GM21786 (cell line): ENCODE data around the gene REXO1.
"Not testable (repeated sequence)": the region's sequence is repeated elsewhere in the genome, so short reads cannot be mapped to it uniquely, and the experiment has no call there.

Experiments
- ATAC-seq: cut with Tn5 transposase; IDR thresholded peaks from one replicate; pipeline ENCODE4 v1.9.1; 2021; ENCODE audit not compliant: unreplicated experiment

The REXO1 gene, protein sequence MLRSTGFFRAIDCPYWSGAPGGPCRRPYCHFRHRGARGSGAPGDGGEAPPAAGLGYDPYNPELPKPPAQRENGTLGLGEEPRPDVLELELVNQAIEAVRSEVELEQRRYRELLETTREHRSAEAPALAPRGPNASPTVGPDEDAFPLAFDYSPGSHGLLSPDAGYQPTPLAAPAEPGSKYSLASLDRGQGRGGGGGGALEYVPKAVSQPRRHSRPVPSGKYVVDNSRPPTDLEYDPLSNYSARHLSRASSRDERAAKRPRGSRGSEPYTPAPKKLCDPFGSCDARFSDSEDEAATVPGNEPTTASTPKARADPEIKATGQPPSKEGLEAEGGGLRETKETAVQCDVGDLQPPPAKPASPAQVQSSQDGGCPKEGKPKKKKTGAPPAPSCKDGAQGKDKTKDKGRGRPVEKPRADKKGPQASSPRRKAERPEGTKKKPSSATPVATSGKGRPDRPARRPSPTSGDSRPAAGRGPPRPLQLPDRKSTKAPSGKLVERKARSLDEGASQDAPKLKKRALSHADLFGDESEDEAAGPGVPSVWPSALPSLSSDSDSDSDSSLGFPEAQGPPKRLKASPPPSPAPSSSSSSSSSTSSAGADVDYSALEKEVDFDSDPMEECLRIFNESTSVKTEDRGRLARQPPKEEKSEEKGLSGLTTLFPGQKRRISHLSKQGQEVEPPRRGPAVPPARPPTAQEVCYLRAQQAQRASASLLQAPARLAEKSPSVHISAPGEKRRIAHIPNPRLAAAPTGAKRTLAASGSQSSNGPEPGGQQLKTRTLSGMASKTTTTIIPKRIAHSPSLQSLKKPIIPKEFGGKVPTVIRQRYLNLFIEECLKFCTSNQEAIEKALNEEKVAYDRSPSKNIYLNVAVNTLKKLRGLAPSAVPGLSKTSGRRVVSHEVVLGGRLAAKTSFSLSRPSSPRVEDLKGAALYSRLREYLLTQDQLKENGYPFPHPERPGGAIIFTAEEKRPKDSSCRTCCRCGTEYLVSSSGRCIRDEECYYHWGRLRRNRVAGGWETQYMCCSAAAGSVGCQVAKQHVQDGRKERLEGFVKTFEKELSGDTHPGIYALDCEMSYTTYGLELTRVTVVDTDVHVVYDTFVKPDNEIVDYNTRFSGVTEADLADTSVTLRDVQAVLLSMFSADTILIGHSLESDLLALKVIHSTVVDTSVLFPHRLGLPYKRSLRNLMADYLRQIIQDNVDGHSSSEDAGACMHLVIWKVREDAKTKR

DNA sequence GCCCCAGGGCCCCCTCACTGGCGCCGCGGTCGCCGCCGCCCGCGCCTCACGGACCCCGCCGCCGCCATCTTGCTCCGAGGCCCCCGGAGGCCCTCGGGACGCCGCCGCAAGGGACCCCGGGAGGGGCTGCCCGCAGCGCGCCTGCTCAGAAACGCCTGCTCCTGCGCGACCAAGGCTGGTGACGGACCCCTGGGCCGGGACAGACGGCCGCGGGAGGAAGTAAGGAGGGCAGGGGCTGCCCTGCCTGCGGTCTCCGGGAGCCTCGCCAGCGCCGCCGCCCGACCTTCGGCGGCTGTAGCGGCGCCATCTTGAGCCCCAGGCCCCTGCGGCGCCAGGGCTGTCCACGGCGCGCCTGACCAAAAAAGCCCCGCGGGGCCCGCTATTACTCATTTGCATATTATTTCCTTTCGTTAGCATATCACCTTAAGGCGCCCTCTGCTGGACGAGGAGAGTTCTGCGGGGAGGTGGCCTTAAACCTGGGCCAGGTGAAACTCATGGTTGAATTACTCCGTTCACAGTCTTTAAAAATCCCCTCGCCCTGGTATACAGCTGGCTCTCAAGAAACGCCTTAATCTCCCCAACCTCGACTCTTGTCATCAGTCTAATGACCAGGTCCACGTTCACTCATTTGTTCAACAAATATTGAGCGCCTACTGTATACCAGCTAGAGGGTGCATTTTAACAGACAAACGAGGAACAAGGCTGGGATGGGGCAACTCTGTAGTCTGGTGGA, at the start of gene REXO1:
Gene REXO1, minus strand, starts transcription at position 85 of the 733 bp plus-strand sequence. CDS start 125 bp downstream, outside the sequence.
- ATAC-seq = peak; percentile 71

DNA sequence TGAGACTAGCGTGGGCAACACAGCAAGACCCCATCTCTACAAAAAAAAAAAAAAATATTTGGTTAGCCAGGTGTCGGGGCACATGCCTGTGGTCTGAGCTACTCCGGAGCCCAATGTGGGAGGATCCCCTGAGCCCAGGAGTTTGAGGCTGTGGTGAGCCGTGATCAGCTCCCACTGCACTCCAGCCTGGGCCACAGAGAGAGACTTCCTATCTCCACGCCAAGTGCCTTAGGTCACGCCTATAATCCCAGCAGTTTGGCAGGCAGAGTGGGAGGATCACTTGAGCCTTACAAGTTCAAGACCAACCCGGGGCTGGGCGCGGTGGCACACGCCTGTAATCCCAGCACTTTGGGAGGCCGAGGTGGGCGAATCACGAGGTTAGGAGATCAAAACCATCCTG, 48.2 kb upstream of the REXO1 start:
- no peak for ATAC-seq

DNA sequence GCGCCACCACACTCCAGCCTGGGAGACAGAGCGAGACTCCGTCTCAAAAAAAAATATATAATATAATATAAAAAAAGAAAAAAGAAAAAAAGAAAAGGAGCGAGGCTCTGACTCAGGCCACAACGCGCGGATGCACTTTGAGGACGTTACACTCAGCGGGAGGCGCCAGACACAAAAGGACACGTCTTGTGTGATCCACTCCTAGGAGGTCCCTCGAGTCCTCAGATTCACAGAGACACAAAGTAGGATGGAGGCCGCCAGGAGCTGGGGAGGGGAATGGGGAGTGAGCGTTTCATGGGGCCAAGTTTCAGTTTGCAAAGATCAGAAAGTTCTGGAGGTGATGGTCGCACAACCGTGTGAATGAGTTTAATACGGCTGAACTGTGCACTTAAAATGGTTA, 45.5 kb upstream of the REXO1 start:
- no peak for ATAC-seq

DNA sequence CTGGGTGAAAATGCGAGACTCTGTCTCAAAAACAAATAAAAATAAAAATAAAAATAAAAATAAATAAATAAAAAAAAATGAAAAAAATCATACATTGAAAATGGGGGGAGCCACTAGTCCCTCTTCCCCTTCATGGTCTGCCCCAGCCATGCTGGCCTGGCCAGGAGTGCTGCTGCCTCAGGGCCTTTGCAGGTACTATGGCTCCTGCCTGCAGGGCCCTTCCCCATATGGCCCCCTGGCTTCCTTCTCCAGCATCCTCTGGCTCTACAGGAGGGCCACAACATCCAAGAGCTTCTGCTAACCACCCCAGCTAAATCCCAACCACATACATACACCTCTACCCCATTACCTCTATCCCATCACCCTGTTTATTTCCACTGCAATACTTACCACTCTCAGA, 41.6 kb upstream of the REXO1 start:
- no peak for ATAC-seq

DNA sequence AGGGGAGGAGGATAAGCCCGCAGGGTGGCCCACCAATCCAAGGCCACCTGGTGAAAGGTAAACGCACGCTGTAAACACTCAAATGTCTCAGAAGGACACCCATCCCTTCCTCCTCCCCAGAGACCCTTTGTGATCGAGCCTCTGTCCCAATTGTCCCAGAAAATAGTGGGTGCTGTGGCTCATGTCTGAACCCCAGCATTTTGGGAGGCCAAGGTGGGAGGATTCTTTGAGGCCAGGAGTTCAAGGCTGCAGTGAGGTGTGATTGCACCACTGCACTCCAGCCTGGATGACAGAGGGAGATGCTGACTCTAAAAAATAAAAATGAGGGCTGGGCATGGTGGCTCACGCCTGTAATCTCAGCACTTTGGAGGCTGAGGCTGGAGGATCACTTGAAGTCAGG, 40.1 kb upstream of the REXO1 start:
- ATAC-seq = no peak

DNA sequence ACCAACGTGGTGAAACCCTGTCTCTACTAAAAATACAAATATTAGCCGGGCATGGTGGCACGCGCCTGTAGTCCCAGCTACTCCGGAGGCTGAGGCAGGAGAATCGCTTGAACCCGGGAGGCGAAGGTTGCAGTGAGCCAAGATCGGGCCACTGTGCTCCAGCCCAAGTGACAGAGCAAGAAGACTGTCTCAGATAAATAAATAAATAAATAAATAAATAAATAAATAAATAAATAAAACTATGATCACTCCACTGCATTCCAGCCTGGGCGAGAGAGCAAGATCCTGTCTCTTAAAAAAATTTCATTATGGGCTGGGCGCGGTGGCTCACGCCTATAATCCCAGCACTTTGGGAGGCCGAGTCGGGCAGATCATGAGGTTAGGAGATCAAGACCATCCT, 38.1 kb upstream of the REXO1 start:
- not testable (repeated sequence) for ATAC-seq

DNA sequence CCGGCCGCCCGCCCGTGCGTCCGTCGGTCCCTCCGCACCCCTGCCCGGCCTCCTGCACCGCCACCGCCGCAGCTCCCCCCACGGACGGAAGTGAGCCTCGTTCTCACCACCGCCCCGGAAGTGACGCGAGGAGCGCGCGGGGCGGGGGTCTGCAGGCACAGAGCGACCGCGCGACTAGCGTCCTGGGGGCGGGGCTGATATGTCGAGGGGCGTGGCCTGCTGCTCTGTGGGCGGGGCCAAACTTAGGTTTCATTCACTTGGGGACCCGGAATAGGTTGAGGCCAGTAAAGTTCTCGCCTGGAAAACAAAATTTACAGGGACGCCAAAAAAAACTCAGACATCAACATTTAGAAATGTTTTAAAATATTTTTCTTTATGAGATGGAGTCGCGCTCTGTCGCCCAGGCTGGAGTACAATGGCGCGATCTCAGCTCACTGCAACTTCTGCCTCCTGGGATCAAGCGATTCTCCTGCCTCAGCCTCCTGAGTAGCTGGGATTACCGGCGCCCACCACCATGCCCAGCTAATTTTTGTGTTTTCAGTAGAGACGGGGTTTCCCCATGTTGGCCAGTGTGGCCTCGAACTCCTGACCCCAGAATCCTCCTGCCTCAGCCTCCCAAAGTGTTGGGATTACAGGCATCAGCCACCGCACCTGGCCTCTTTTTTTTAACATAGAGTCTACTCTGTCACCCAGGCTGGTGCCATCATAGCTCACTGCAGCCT, 37.3 kb upstream of the REXO1 start, which contains the start of gene ABHD17A:
Gene ABHD17A, minus strand, starts transcription at position 99 of the 722 bp plus-strand sequence. CDS start 3,930 bp downstream, outside the sequence.
- ATAC-seq = peak; percentile 56

DNA sequence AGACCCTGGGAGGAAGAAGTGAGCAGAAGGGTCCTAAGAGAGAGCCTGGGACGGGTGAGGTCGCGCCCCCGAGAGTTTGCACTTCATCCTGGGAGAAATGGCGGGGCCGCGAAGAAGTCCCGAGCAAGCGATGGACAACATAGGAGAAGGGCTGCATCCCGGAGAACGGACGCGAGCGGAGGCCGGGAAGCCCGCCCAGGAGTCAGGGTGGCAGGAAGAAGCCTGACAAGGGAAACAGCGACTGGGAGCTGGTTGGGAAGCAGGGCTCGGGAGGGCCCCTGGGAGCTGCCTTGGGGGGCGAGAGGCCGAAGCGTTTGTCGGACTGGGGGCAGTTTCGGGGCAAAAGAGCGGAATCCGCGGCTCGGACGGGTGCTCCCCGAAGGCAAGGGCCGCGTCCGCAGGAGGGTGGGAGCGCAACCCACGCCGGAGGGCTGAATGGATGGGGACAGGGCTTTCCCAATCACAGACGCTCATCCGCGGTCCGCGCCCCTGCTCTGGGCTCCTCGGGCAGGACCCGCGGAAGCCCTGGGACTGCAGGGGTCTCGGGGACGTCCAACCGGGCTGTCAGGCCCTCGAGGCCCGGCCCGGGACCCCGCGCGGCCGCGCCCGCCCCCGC, 36.5 kb upstream of the REXO1 start:
- no peak for ATAC-seq

DNA sequence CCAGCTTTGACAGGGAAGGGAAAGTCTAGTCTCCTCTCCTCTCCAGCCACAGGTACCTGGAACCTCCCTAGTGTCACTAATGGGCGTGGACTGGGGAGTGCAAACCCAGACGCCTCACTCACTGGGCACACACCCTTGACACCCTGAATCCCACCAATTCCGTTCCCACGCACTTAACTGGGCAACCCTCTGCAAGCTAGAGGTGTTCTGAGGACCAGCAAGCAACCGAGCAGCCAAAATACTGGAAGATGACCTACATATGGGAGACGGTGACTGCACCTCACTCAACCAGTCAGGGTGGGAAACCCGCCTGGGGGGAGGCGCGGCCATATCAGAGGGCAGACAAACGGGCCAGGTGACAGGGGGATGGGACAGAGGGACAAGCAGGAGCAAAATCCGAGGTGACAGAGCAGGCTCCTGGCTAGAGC, 36.0 kb upstream of the REXO1 start:
- ATAC-seq = no peak

DNA sequence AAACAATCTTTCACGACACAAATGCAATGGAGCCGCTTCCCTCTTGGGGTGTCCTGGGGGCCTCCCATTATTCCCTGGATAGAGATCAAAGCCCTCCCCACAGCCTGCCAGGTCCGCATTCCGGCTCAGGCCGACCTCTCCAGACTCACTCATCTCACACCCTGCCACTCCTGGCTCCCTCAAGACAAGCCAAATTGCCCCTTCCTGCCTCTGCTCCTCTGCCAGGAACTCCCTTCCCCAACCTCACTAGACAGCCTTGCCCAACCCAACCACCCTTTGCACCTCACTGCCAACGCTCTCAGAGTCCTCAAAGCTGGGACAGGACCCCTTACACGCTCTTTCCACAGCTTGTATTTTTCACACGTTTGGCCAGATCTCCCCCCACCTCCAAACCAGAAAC, 35.5 kb upstream of the REXO1 start:
- ATAC-seq = no peak

DNA sequence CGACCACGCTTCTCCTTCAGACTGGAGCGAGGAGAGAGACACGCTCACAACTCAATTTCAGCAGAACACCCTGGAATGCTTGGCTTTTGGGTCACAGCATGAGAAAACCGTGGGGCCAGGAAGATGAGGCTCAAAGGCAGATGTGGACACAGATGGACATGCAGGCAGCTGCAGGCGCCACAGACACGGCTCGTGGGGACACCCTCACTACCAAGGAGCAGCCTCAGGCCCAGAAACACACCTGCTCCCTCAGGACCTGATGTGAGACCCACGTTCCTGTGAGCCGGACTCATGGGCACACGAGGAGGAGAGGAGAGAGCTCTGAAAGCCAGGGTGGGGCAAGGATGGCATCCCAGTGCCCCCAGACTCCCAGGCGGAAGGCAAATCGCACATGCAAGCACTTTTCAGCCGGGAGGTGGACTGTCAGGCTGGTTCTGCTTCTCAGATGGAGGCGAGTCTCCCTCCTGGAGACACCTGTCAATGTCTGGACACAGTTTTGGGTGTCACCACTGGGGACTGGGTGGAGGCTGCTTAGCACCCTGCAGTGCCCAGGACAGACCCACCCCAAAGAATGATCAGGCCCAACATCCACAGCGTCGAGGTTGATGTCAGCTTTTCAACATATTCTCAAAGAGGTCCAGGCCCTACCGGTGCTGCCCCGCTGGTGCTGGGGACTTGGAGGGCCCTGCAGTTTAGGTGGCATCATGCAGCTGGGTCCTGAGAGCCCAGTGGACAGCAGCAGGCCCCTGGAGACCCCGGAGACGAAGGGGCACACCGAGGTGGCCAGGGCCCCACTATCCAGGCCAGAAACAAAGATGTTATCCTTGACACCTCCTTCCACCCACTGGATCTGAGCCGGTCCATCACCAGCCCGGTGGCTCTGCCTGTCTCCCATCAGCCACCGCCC, 34.8 kb upstream of the REXO1 start:
- no peak for ATAC-seq

DNA sequence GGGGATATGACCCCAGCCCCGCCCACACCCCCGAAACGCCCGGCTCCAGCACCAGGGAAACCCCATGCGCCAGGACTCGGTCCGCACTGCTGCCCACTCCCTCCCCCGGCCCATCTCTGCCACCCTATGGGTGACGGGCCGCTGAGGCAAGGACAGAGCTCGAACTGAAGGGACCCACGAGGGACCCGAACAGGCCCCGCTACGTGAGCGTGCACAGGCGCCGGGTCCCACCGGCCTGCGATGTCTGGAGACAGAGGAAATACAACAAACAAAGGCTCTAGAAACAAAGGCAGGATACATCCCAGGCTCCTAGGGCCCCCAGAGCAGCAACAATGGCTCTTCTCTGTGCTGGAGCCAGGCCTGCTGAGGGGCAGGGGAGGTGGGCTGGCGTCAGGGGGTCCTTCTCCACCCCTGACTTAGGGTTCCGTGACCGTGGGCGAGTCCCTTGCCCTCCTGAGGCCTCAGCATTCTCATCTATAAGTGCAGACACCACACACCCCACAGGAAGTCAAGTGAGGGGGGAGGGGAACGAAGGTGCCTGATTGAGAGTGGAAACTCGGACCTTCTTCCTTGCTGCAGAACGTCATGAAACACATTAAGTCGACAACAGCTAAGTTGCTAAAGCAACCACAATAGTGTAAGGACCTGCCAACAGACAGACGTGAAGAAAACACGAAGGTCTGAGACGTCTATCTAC, 34.0 kb upstream of the REXO1 start:
- ATAC-seq = no peak

DNA sequence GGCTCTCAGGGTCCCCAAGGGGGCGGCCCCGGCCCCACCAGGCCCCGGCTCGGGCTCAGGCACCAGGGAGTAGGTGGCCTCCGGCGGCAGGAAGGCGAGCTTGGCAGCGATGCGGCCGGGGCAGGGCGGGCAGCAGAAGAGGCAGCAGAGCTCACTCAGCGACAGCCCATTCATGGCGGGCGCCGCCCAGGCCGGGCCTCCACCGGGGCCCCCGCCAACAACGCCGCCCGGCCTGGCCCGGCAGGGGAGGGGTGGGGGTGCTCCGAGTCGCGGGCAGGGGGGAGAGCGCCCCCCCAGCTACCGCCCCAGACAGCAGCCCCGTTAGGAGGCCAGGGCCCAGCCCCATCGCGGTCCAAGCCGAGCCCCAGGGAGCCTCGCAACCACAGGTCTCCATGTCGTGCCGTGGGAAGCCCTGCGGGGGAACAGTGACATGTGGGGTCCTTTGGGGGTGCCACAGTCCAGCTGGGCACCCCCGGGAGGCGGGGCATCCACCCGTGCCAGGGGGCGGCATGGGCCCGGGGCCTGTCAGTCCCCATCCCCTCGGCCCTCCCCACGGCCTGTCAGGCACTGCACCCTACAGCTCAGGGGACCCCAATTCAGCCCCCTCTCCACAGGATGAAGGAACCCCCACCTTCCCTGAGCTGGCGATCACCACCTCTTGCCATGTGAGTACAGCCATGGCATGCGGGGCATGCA, 33.3 kb upstream of the REXO1 start:
- not testable (repeated sequence) for ATAC-seq

DNA sequence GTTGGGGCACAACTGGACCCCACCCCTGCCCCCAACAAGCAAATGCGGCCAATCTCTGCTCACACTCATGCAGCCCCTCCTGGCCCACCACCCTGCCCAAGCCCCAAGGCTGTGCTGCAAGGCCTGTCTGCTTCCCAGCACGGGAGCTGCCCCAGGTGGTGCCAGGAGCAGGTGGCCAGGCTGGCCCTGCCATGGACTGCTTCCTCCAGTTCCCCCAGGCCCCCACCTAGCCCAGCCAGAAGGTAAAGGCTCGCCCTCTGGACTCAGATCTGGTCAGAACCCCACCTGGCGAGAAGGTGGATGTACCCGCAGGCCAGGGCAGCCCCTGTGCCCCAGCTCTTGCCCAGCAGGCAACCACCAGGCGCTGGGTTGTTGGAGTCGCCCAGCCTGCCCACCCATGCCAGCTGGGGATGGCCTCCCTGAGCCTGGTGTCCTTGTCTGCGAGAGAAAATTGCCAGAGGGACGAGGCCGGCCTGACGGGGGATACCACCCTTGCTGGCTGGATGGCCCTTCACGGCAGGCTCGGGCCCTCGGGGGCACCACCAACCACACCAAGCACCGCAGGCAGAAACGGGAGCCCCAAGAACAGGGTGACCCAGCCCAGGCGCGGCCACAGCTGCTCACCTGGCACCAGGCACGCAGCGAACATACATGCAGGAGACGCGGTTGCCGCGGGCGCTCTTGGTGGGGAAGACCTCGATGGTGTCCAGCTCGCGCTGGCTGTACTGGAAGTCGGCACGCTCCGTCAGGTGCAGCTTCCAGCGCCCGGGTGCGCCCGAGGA, 32.5 kb upstream of the REXO1 start:
- ATAC-seq = no peak

DNA sequence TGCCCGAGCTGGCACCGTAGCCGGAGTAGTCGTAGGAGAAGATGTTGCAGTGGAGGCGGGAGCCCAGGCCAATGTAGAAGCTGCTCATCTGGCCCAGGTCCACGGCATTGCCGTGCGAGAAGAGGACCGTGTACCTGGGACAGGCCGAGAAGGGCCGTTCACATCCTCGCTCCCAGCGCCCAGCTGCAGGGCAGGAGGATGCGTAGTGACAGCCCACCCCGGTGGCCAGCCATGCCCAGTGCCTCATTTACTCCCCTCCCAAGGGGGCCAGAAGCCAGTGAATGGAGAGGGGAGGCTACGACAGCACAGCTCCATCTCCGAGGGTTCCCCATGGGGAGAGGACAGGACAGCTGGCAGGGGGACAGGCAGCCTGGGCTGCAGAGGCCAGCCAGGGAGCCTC, 31.7 kb upstream of the REXO1 start:
- not testable (repeated sequence) for ATAC-seq

DNA sequence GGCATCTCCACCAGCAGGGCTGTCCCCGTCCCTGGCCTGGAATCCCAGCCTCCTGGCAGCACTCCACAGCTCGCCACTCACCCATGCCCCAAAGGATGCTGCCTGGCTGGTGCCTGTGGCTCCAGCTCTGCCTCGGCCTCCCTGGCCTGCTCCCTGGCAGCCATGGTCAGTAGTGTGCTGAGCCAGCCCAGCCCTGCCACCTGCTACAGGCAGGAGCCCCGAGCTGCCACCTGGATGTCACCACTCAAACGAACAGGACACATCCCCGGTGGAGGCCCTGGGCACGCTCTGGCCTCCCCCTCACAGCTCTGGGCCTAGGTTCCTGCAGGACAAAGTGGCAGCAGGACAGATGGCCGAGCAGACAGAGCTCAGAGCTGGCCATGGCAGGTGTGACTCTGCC, 30.3 kb upstream of the REXO1 start:
- ATAC-seq = not testable (repeated sequence)
